HK-2 (cell line): ENCODE results near the gene ITPKB.
"Not testable (repeated sequence)": the region's sequence is repeated elsewhere in the genome, so short reads cannot be mapped to it uniquely, and the experiment has no call there.

Experiments
- DNase-seq: peaks from one replicate; pipeline ENCODE4 v3.0.0-alpha.2; 2018; ENCODE audit not compliant: unreplicated experiment

Gene ITPKB

GRCh38 chr1:226754793-226755533 lies 15.9 kb upstream of the ITPKB start:
- no peak for DNase-seq

GRCh38 chr1:226754097-226754496 lies 15.0 kb upstream of the ITPKB start:
- DNase-seq, result no peak

- no peak for DNase-seq
Measured at GRCh38 chr1:226751703-226752102, 12.6 kb upstream of the ITPKB start.

- no peak for DNase-seq
Measured at GRCh38 chr1:226751214-226751613, 12.1 kb upstream of the ITPKB start.

- no peak for DNase-seq
Measured at GRCh38 chr1:226749467-226749866, 10.4 kb upstream of the ITPKB start.

GRCh38 chr1:226748306-226748705 lies 9.2 kb upstream of the ITPKB start:
- no peak for DNase-seq

- DNase-seq, result not testable (repeated sequence)
Measured at GRCh38 chr1:226747519-226748263, 8.6 kb upstream of the ITPKB start.

GRCh38 chr1:226743259-226743658 lies 4.2 kb upstream of the ITPKB start:
- no peak for DNase-seq

- peak; percentile 41 for DNase-seq
Measured at GRCh38 chr1:226741009-226741408, 1.9 kb upstream of the ITPKB start.

GRCh38 chr1:226739696-226740065 lies 599 bp upstream of the ITPKB start:
- DNase-seq, result no peak

- peak; percentile 53 for DNase-seq
Measured at GRCh38 chr1:226738421-226738994, 574 bp downstream of the ITPKB start.

GRCh38 chr1:226737819-226738420 lies 1.2 kb downstream of the ITPKB start:
- peak; percentile 46 for DNase-seq

- no peak for DNase-seq
Measured at GRCh38 chr1:226736908-226737818, 1.9 kb downstream of the ITPKB start.

GRCh38 chr1:226736001-226736907 lies 2.8 kb downstream of the ITPKB start:
- DNase-seq, result no peak

GRCh38 chr1:226735576-226735975 lies 3.5 kb downstream of the ITPKB start:
- DNase-seq, result no peak

- no peak for DNase-seq
Measured at GRCh38 chr1:226734611-226735153, 4.4 kb downstream of the ITPKB start.

- DNase-seq, result no peak
Measured at GRCh38 chr1:226733876-226734275, 5.2 kb downstream of the ITPKB start.

GRCh38 chr1:226733304-226733703 lies 5.8 kb downstream of the ITPKB start:
- no peak for DNase-seq

- DNase-seq, result no peak
Measured at GRCh38 chr1:226732856-226733291, 6.2 kb downstream of the ITPKB start.

GRCh38 chr1:226731257-226731893 lies 7.7 kb downstream of the ITPKB start:
- no peak for DNase-seq
